CD4-positive, alpha-beta T cell (primary cell): ENCODE results near the gene CEP104. TPM values are rescaled to one million over a fixed set of nuclear protein-coding genes. Genes with fewer than 3 reads are reported as not detected.

Source experiments
- ATAC-seq: fragments of 200-7000 bp; cut with Tn5 transposase; one replicate; pipeline ENCODE4 v1.10.0; 2022; ENCODE audit warnings: mild to moderate bottlenecking; ENCODE audit not compliant: poor library complexity
- CTCF ChIA-PET: fragments of 350-600 bp; sonication (Branson Sonifier 250); formaldehyde crosslinking; loops from one replicate; lab custom pipeline; 2021; ENCODE audit warnings: antibody characterized with exemption, inconsistent platforms; lab: Charles Lee
- POLR2A ChIA-PET: fragments of 350-600 bp; sonication (Branson Sonifier 250); formaldehyde crosslinking; loops from one replicate; lab custom pipeline; 2021; ENCODE audit warnings: antibody characterized with exemption, inconsistent platforms; lab: Charles Lee
- DNase-seq, 14 experiments: peaks; one replicate each; pipeline ENCODE4 v3.0.0-alpha.2; 2013 to 2020; ENCODE audit warnings: mixed read lengths in 2 of 14
- H3K27ac ChIP-seq, 2 donors: one replicate each; pipeline versions ENCODE4 v1.5.1 to v1.7.0; 2013; ENCODE audit warnings: low read length in 2 of 2, low read depth in 1 of 2, mild to moderate bottlenecking in 1 of 2
- H3K27me3 ChIP-seq, 2 experiments: 1 replicate in 1 of 2; 2 replicates in 1 of 2; pipeline versions ENCODE4 v1.6.1 to v1.7.0; 2013; ENCODE audit warnings: low read length in 2 of 2, control low read depth in 1 of 2, mild to moderate bottlenecking in 1 of 2, moderate library complexity in 1 of 2; ENCODE audit not compliant: insufficient read depth in 2 of 2, control insufficient read depth in 1 of 2
- H3K36me3 ChIP-seq: one replicate; pipeline ENCODE4 v1.6.1; 2013; ENCODE audit warnings: low read length, control low read depth; ENCODE audit not compliant: insufficient read depth
- H3K4me1 ChIP-seq: one replicate; pipeline ENCODE4 v1.6.1; 2013; ENCODE audit warnings: low read length, control low read depth; ENCODE audit not compliant: insufficient read depth
- H3K4me3 ChIP-seq: one replicate; pipeline ENCODE4 v1.5.1; 2013; ENCODE audit warnings: mild to moderate bottlenecking, low read length, moderate library complexity
- H3K9me3 ChIP-seq, 2 experiments: 1 replicate in 1 of 2; 2 replicates in 1 of 2; pipeline versions ENCODE4 v1.6.1 to v1.7.0; 2013; ENCODE audit warnings: low read length in 2 of 2, mild to moderate bottlenecking in 2 of 2, control low read depth in 1 of 2, moderate library complexity in 1 of 2; ENCODE audit not compliant: control insufficient read depth in 1 of 2, insufficient read depth in 1 of 2
- H3K27ac Mint-ChIP-seq: one replicate; pipeline ENCODE4 v1.8.0; 2020; ENCODE audit warnings: mixed read lengths
- H3K27me3 Mint-ChIP-seq: one replicate; pipeline ENCODE4 v1.8.0; 2021; ENCODE audit warnings: mixed read lengths
- H3K36me3 Mint-ChIP-seq: one replicate; pipeline ENCODE4 v1.8.0; 2021; ENCODE audit warnings: low read depth, mixed read lengths
- H3K4me1 Mint-ChIP-seq: one replicate; pipeline ENCODE4 v1.8.0; 2021; ENCODE audit warnings: low read depth, mixed read lengths
- H3K4me3 Mint-ChIP-seq: one replicate; pipeline ENCODE4 v1.8.0; 2020; ENCODE audit warnings: mild to moderate bottlenecking, mixed read lengths
- H3K9me3 Mint-ChIP-seq: one replicate; pipeline ENCODE4 v1.8.0; 2020; ENCODE audit warnings: mixed read lengths
- CTCF ChIP-seq: fragments of 200-600 bp; IDR thresholded peaks from one replicate; pipeline ENCODE4 v1.8.0; 2022; ENCODE audit warnings: antibody characterized with exemption, mild to moderate bottlenecking
- intact Hi-C, 2 experiments: fragments of 100-400 bp; cut with DNase I in 1 of 2; cut with micrococcal nuclease in 1 of 2; formaldehyde crosslinking; loops; one replicate each; pipeline versions ENCODE4 v1.15.1 to v1.9.0; 2023 to 2025; cut with DNase I, micrococcal nuclease
- total RNA-seq, 174 experiments: library from RNA in 2 of 174; stranded (reverse) in 2 of 174; gene quantifications; one replicate each; pipeline ENCODE4 v1.2.3 and lab custom pipeline; 2021 to 2026

The CEP104 gene
- total RNA-seq, 2 experiments from 2014 or later: 16.6 to 20.5 TPM

- Histone ChIP-seq H3K4me3 (no peak overlapping the region), H3K9me3 (peaks cover 0 to 8% of the 10 kb centered on the region in 2 experiments), H3K27ac (no peak overlapping the region), H3K27me3 (no peaks in the 10 kb centered on the region), H3K36me3 (peaks cover 79% of the 10 kb centered on the region), H3K4me1 (no peaks in the 10 kb centered on the region)
- peaks cover 74% of the 10 kb centered on the region for H3K36me3 Mint-ChIP-seq
- no peaks in the 10 kb centered on the region for H3K27me3 Mint-ChIP-seq
- no peaks in the 10 kb centered on the region for H3K4me1 Mint-ChIP-seq
- no peak overlapping the region for H3K27ac Mint-ChIP-seq
- DNase-seq (no peak), ATAC-seq (no peak)
- H3K4me3 Mint-ChIP-seq: no peak overlapping the region
- no peaks in the 10 kb centered on the region for H3K9me3 Mint-ChIP-seq
- ChIA-PET POLR2A (no interaction called here), CTCF (no interaction called here)
- no peak for TF ChIP-seq CTCF
- intact Hi-C loops: no loop called here
Observed at GRCh38 chr1:3871451-3871805, 14.4 kb upstream of the CEP104 start.

GRCh38 chr1:3869751-3870301 lies 12.8 kb upstream of the CEP104 start:
- H3K27me3 ChIP-seq: no peaks in the 10 kb centered on the region
- H3K27ac ChIP-seq: no peak overlapping the region
- H3K4me1 Mint-ChIP-seq: peaks cover 4% of the 10 kb centered on the region
- intact Hi-C loops: no loop called here
- H3K4me3 Mint-ChIP-seq: no peak overlapping the region
- ChIA-PET CTCF (no interaction called here), POLR2A (no interaction called here)
- H3K27ac Mint-ChIP-seq: no peak overlapping the region
- H3K27me3 Mint-ChIP-seq: no peaks in the 10 kb centered on the region
- no peak for ATAC-seq
- peaks cover 66% of the 10 kb centered on the region for H3K36me3 Mint-ChIP-seq
- H3K4me1 ChIP-seq: no peaks in the 10 kb centered on the region
- H3K9me3 Mint-ChIP-seq: no peaks in the 10 kb centered on the region
- H3K36me3 ChIP-seq: peaks cover 75% of the 10 kb centered on the region
- no peak for DNase-seq
- H3K9me3 ChIP-seq: peaks cover 0 to 8% of the 10 kb centered on the region in 2 experiments
- no peak overlapping the region for H3K4me3 ChIP-seq
- no peak for TF ChIP-seq CTCF

GRCh38 chr1:3868464-3869006 lies 11.5 kb upstream of the CEP104 start:
- intact Hi-C loops: no loop called here
- Histone ChIP-seq H3K4me3 (no peak overlapping the region), H3K27me3 (no peaks in the 10 kb centered on the region), H3K4me1 (no peaks in the 10 kb centered on the region), H3K27ac (no peak overlapping the region), H3K9me3 (peaks cover 0 to 8% of the 10 kb centered on the region in 2 experiments), H3K36me3 (peaks cover 67% of the 10 kb centered on the region)
- Mint-ChIP-seq H3K4me1 (peaks cover 5% of the 10 kb centered on the region), H3K27me3 (no peaks in the 10 kb centered on the region), H3K27ac (no peak overlapping the region), H3K4me3 (no peak overlapping the region), H3K36me3 (peaks cover 63% of the 10 kb centered on the region), H3K9me3 (no peaks in the 10 kb centered on the region)
- no peak for DNase-seq
- no peak for TF ChIP-seq CTCF
- CTCF ChIA-PET: no interaction called here
- POLR2A ChIA-PET: no interaction called here
- no peak for ATAC-seq
